GM21528 (cell line): Measurements from ENCODE around the gene TIMM23.
"Not testable (repeated sequence)": the region's sequence is repeated elsewhere in the genome, so short reads cannot be mapped to it uniquely, and the experiment has no call there.

Experiments
- ATAC-seq: cut with Tn5 transposase; IDR thresholded peaks from one replicate; pipeline ENCODE4 v1.9.1; 2021; ENCODE audit warnings: mild to moderate bottlenecking, moderate library complexity; ENCODE audit not compliant: unreplicated experiment, low FRiP score

The TIMM23 gene, protein sequence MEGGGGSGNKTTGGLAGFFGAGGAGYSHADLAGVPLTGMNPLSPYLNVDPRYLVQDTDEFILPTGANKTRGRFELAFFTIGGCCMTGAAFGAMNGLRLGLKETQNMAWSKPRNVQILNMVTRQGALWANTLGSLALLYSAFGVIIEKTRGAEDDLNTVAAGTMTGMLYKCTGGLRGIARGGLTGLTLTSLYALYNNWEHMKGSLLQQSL

DNA sequence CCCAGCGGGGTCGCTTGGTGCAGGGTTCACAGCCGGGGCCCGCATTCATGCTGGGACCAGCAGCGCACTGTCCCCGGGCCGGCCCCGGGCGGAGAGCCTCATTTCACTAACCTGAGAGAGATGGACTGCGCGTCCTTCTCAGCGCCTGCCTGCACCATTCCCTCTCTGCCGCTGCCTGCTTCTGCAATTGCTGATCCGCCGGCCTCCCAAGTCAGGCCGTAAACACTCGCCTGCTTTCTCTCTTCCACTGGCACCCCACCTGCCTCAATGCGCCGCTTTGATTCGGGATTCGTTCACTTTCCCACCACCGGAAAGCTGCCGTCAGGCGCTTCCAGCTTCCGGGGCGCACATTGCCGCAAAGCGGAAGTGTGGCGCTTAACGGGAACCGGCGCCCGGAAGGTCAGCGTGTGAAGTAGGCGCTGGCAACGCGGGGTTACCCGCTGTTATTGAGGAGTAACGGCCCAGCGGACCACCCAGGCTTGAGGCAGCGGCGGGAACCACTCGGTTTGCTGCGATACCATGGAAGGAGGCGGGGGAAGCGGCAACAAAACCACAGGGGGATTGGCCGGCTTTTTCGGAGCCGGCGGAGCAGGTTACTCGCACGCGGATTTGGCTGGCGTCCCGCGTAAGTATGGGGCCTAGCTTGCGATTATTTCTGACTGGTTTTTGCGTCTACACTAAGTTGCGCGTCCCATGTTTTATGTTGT, at the start of gene TIMM23:
Gene TIMM23 (plus strand): TSS at position 384 of the 707 bp plus-strand sequence. CDS start 136 bp downstream, at position 520.
- ATAC-seq = peak; percentile 72

DNA sequence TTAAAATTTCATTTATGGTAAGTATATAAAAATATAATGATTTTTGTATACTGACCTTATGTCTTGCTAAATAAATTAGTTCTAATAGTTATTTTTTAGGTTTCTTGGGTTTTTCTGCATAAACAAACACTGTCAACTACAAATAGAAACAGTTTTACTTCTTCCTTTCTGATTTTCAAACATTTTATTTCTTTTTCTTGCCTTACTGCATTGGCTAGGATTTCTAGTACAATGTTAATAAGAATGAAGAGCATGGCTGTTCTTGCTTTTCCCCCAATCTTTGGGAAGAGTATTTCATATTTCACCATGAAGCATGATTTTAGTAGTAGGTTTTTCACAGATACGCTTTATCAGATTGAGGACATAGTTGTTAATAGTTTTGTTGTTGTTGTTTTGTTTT, 45.5 kb upstream of the TIMM23 start:
- not testable (repeated sequence) for ATAC-seq

DNA sequence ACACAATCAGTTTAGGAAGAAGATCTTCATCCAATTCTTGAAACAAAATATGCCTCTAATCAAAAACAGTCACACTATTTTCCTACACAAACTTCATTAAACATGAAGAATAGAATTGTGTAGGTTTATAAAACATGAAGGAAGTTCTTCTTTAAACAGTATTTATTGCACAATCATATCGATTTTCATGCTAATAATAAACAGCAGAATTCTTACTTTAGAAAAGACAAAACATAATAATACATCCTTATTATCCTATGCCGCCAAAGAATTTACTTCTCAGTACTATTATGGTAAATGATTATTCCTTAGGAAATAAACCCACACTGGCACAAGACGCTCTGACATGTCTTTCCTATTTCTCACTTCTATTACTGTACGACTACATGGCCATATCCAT, 41.0 kb upstream of the TIMM23 start:
- ATAC-seq = not testable (repeated sequence)

DNA sequence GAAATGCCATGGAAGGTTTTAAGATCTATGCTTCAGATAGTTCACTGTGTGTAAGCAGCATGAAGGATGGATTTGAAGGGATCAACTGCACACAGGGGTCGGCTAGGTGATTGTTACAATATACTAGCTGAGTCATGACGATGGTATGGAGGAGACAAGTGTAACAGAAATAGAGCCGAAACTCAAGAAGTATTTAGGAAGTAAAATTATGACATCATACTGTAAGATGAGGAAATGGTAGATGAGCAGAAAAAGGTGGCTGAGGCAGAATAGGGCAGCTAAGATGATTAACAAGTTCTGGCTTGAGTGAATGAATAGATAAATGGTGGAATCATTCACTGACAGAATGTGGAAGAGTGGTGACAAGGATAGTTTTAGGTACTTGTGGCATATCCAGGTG, 37.5 kb upstream of the TIMM23 start:
- not testable (repeated sequence) for ATAC-seq

DNA sequence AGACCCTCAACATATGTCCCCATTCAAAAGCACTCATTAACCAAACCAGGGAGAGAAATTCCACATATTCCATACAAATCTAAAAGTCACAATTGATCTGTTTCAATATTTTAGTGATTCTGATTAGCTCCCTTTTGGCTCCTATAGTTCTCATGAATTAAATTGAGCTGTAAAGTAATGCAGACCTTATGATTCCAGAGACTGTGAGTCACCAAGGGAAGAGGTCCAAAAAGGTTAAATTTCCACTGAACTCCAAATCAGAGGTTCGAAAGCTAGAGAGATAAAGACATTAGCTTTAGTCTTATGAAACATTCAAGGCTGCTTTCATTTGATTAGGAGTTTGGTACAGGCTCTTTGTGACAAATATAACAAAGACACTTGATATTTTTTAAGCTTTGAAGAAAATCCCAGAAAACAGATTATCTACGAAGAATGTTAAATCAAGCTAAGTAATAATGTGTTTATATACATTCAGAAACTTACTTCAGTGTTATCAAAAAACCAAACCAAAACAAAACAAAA, 33.1 kb upstream of the TIMM23 start:
- ATAC-seq = not testable (repeated sequence)

DNA sequence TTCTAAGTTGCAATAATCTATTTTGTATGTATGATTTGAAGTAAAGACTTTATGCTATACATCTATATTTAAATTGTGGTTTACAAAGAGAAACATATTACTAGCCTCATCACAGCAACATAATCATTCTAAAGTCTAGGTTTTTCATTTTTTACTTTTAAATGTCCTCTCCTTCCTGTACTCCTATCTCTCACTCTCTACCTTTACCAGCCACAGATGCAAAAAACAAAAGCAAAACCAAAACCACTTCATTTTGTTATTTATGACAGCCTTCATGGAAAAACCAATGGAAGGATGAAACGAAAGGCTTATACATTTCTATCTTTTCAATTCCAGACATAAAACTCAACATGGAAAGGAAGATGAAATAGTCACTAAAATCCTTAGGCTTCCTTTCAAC, 31.1 kb upstream of the TIMM23 start:
- not testable (repeated sequence) for ATAC-seq

DNA sequence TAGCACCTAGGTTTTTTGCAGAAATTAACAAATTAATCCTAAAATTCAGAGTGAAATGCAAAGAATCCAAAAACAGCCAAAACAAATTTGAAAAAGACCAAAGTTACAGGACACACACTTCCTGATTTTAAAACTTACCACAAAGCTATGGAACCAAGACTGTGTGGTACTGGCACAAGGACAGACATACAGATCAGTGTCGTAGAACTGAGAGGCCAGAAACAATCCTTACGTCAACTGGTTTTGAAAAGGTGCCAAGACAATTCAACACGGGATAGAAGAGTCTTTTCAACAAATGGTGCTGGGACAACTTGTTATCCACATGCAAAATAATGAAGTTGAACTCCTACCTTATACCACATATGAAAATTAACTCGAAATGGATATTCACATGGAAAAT, 26.8 kb upstream of the TIMM23 start:
- not testable (repeated sequence) for ATAC-seq

DNA sequence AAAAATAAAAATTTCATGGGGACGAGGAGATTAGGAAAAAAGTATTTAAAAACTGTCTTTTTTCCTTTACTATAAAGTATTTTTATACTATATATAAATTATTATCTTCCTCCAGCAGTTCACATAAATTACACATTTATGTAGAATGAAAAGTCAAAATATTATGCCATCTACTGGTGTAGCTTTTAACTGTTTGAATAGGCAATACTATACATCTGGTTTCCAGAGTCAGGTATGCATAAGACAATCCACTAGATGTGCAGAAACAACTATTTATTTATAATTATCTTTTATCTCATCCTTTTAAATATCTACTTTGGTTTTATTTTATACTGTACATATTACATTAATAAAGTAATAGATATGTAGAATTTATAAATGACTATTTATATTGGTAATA, 24.9 kb upstream of the TIMM23 start:
- ATAC-seq = not testable (repeated sequence)

DNA sequence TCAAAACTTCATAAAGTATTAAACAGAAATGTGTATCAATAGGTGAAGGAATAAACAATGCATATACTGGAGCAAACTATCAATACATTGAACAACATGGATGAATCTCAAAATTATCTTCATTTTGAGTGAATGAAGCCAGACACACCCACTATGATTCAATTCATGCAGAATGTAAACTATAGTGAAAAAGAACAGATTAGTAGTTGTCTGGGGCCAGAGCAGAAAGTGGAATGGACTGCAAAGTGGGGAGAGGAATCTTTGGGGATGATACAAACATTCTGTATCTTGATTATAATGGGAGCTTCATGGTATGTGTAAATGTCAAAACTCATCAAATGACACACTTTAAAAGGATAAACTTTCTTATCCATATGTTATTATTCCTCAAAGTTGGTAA, 23.5 kb upstream of the TIMM23 start:
- not testable (repeated sequence) for ATAC-seq

DNA sequence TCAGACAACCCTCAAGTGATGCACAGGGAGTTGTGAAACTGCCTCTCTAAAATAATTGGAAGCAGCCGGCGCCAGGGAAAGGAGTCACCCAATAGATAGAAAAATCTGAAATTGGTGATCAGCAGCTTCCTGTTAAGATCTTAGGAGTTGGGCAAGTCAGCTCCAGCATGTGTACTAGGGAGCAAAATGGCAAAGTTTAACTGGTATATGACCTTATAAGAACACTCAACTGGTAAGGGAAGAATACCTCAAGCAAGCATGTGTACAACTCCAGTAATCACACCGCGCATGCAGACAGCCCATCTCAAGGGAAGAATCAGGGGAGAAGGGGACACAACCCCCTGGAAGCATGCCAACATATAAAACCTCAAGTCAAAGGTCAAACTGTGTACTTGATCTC, 17.9 kb upstream of the TIMM23 start:
- ATAC-seq = not testable (repeated sequence)

DNA sequence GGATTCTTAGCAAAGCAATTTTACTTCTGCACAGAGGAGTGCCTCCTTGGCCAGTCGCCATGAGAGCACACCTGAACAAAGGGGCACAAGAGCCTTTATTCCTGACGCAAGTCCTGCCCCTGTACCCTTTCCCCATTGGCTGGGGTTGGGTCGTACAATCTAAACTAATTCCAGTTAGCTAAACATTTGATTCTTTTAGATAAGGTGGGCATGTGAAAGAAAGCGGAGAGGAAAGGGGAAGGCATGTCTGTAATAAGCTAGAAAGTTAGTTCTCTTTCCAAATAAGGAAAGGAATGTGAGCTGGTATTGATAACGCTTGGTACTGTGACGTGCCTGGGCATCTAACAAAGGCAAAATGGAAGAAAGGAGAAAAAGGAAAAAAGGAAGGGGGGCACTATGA, 15.7 kb upstream of the TIMM23 start:
- not testable (repeated sequence) for ATAC-seq

DNA sequence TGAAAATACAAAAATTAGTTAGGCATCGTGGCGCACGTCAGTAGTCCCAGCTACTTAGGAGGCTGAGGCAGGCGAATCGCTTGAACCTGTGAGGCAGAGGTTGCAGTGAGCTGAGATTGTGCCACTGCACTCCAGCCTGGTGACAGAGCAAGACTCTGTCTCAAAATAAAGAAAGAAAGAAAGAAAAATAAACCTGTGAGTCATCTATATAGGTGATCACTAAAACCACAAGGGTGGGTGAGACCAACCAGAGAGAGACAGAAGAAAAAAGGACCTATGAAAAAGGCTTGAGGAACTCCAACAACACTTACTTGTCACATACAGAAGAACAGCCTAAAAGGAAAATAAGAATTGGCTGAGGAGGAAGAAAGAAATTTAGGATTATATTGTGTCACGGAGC, 14.4 kb upstream of the TIMM23 start:
- ATAC-seq = not testable (repeated sequence)

DNA sequence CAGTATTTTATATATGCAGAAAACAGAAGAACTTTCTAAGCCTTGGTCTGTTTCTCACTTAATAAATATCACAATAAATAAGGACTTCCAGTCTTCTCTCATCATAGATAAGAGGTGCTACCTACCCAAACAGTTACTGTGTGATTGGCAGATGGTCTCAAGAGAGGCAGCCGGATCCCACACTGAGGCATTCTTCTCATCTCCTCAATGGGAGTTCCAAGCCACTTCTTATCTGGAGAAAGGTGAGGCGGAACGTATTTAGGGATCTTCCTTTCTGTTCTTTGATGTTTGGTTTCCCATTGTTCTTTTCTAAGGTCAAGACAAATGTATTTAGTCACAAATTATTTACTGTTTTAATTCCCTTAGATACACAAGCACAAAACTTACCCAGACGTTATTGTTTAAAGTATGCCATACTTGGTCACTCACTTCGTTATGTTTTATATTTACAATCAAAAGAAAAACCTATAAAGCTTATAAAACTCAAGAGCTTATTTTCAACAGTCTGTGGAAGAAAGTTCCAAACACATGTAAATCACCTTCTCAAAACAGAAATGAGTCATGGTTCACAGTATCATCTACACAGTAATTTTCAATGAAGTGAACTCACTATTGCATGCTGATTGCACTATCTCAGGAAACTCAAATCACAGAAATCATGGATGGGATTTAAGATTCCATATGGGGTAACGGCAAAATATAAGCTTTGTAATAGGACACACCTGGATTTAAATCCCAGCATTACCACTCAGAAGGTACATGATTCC, 9.4 kb upstream of the TIMM23 start:
- ATAC-seq = not testable (repeated sequence)

DNA sequence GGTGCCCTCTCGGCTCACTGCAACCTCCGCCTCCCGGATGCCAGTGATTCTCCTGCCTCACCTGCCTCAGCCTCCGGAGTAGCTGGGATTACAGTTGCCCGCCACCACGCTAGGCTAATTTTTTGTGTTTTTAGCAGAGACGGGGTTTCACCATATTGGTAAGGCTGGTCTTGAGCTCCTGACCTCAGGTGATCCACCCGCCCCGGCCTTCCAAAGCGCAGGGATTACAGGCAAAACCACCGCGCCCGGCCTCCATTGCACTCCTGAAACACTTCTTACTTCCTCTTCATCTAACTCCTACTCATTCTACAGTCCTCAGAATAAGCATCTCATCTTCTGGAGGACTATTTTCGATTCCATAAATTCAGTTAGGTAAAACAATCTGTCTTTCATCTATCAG, 1.3 kb upstream of the TIMM23 start:
- not testable (repeated sequence) for ATAC-seq

DNA sequence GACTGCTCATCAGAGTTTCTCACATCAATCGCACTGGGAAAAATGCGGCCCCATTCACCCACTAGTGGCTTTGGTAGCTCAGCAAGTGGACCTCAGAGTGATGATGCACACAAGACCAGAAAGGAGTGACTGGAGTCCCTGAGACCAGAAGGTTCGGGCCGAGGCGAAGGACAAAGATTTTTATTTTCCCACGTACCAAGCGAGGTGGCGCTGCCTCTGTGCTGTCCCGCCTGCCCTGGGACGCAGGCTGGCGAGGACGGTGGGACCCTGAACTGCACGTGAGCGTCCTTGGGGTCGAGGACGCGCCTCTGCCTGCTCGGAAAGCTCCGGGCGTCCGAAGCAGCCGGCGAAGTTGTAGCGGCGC, 565 bp upstream of the TIMM23 start:
- ATAC-seq = peak; percentile 34

DNA sequence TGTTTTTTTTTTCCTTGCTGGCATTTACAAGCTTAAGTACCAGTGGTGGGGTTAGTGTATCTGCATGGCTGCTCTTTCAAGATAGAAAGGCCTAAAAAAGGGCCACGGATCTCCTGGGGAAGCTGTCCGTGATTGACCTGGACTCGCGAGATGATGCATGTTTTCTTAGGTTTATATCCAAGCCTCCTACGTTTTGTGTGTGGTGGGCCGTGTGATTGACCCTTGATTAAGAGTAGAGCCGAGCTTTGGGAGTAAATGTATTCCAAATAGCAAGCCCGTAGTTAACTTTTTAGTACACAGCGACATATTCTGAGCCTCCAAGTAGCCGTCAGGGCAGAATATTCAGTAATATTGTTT, 502 bp downstream of the TIMM23 start:
- ATAC-seq = not testable (repeated sequence)

DNA sequence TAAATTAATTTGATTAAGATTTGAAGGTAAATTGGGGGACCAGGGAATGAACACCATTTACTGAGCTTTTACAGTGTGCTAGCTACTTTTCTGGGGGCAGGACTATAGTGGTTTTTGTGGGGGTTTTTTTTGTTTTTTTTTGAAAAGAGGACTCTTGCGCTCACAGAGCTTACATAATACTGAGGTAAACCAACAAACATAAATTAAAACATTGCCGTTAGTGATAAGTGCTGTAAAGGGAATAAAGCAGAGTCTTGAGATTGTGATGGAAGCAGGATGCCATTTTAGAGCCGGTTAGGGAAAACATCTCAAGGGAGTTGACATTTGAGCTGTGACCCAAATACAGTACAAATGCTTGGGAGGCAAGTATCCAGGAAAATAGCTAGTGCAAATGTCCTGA, 1.8 kb downstream of the TIMM23 start:
- ATAC-seq = not testable (repeated sequence)

DNA sequence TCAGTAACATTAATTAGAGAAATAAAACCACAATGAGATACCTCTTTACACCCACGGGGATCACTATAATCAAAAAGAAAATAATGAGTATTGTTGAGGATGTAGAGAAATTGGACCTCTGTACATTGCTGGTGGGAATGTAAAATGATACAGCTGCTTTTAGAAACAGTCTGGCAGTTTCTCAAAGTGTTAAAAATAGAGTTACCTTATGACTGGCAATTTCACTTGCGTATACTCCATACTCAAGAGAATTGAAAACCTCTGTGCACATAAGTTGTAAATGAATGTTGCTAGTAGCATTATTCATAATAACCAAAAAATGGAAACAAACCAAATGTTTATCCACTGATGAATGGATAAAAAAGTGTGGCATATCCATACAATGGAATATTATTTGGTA, 6.3 kb downstream of the TIMM23 start:
- not testable (repeated sequence) for ATAC-seq

DNA sequence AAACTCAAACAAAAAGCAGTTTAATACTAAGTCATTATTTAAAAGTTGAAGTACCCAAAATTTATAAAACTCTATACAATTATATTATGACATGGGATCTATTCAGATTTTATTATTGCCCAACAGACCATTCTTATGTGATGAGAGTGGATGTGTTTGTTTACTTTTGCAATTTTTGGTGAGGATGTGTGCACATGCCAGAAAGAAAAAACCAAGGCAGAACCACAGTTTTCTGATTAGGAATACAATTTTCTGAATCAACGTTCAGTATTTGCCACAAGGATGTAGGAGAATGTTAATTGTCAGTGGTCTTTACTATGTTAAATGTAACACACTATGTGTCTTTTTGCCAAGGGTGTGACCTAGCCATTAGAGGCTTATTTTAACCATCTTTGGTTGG, 9.1 kb downstream of the TIMM23 start:
- not testable (repeated sequence) for ATAC-seq

DNA sequence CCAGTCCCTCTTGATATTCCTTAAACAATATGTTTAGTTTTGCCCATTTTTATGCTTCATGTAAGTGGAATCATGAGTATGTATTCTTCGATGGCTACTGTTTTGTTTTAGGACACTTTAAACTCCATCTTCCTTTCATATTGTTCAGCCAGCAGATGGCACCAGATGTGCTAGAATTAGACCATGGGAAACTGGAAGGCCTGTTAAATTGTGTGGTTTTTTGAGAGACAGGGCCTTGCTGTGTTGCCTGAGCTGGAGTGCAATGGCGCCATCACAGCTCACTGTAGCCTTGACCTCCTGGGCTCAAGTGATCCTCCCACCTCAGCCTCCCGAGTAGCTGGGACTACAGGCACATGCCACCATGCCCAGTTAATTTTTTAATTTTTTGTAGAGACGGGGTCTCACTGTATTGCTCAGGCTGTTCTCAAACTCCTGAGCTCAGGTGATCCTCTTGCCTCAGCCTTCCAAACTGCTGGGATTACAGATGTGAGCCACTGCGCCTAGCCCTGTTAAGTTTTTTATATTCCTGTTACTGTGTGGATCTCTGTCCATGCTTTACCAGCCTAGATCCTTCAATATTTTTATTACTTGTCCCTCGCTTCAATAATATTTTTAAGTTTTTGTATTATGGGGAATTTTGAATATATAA, 11.4 kb downstream of the TIMM23 start:
- not testable (repeated sequence) for ATAC-seq

DNA sequence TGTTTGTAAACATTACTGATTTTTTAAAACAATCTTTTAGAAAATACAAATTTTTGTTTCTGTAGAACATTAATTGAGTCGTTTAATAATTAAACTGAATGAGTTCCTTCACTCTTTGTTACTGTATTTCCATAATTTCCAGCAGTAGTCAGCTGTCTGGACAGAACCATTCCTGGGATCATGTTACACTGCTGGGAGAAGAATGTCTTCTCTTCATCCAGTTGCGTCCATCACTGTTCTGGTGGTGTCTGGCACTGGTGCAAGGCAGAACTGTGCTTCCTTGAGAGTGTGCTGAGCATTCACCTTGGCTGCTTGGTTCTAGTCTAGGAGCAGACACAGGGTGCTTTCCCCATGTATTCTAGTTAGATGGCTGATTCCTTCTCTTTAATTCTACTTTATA, 12.2 kb downstream of the TIMM23 start:
- ATAC-seq = not testable (repeated sequence)
